ENCODE data around the gene LHX4. TPM values are rescaled to one million over a fixed set of nuclear protein-coding genes. Genes with fewer than 3 reads are reported as not detected.

The LHX4 gene
- total RNA-seq, 4 donors from 2014 or later: 0.48 to 1.2 TPM; not detected in 2

GRCh38 chr1:180221462-180221861 lies 8.6 kb upstream of the LHX4 start:
- no peaks in the 10 kb centered on the region for H3K9me3 ChIP-seq
- TF ChIP-seq CTCF (IDR thresholded peaks at IDR 0.05) (no peak), POLR2A (IDR thresholded peaks at IDR 0.05) (no peak), EP300 (IDR thresholded peaks at IDR 0.05; ENCODE audit: low read depth) (no peak), POLR2AphosphoS5 (IDR thresholded peaks at IDR 0.05) (no peak)
- DNase-seq: no peak
- no peak overlapping the region for H3K27ac ChIP-seq
- H3K4me1 ChIP-seq: no peaks in the 10 kb centered on the region
- 60 to 87% methylated on average over 1 to 6 of the region's 6 CpGs for WGBS, 2 donors (ENCODE audit: low coverage in 1 of 2)
- H3K27me3 ChIP-seq: peaks cover 51% of the 10 kb centered on the region
- intact Hi-C loops (cut with DNase I; ENCODE audit: low total_unique reads) (no loop called here), in situ Hi-C loops (cut with MboI; ENCODE audit: low pct_ligation_motif_present in 1 of 4, low pct_unique_long_range_greater_than_20kb in 1 of 4, low sequenced_read_pairs in 3 of 4) (no loop called here)
- H3K36me3 ChIP-seq: no peaks in the 10 kb centered on the region
- H3K4me3 ChIP-seq: no peak overlapping the region

GRCh38 chr1:180224902-180225301 lies 5.2 kb upstream of the LHX4 start:
- Histone ChIP-seq H3K27ac (no peak overlapping the region), H3K36me3 (no peaks in the 10 kb centered on the region), H3K27me3 (peaks cover 84% of the 10 kb centered on the region), H3K4me3 (no peak overlapping the region), H3K4me1 (peaks cover 6 to 11% (median 9%) of the 10 kb centered on the region in 4 donors), H3K9me3 (no peaks in the 10 kb centered on the region)
- no peak for DNase-seq
- 67 to 82% methylated on average over 5 of the region's 5 CpGs for WGBS, 2 donors (ENCODE audit: low coverage in 1 of 2)
- in situ Hi-C loops (cut with MboI; ENCODE audit: low pct_ligation_motif_present in 1 of 4, low pct_unique_long_range_greater_than_20kb in 1 of 4, low sequenced_read_pairs in 3 of 4): no loop called here
- intact Hi-C loops (cut with DNase I; ENCODE audit: low total_unique reads): no loop called here
- no peak for TF ChIP-seq EP300 (IDR thresholded peaks at IDR 0.05; ENCODE audit: low read depth)
- no peak for TF ChIP-seq POLR2AphosphoS5 (IDR thresholded peaks at IDR 0.05)
- TF ChIP-seq POLR2A (IDR thresholded peaks at IDR 0.05): no peak
- no peak for TF ChIP-seq CTCF (IDR thresholded peaks at IDR 0.05)

- Histone ChIP-seq H3K36me3 (no peaks in the 10 kb centered on the region), H3K9me3 (no peaks in the 10 kb centered on the region), H3K4me1 (peaks cover 11 to 16% (median 14%) of the 10 kb centered on the region in 4 donors), H3K4me3 (no peak overlapping the region), H3K27ac (no peak overlapping the region), H3K27me3 (peaks cover 84% of the 10 kb centered on the region)
- intact Hi-C loops (cut with DNase I; ENCODE audit: low total_unique reads) (no loop called here), in situ Hi-C loops (cut with MboI; ENCODE audit: low pct_ligation_motif_present in 1 of 4, low pct_unique_long_range_greater_than_20kb in 1 of 4, low sequenced_read_pairs in 3 of 4) (no loop called here)
- DNase-seq: no peak
- 35 to 42% methylated on average over 1 to 2 of the region's 2 CpGs for WGBS, 2 donors (ENCODE audit: low coverage in 1 of 2)
- TF ChIP-seq POLR2A (IDR thresholded peaks at IDR 0.05) (no peak), EP300 (IDR thresholded peaks at IDR 0.05; ENCODE audit: low read depth) (no peak), CTCF (IDR thresholded peaks at IDR 0.05) (no peak), POLR2AphosphoS5 (IDR thresholded peaks at IDR 0.05) (no peak)
These were observed 4.7 kb upstream of the LHX4 start for GRCh38 chr1:180225403-180225802.

GRCh38 chr1:180227861-180228647 lies 2.0 kb upstream of the LHX4 start:
- intact Hi-C loops (cut with DNase I; ENCODE audit: low total_unique reads): no loop called here
- Histone ChIP-seq H3K9me3 (no peaks in the 10 kb centered on the region), H3K27ac (no peak overlapping the region), H3K27me3 (peaks cover 100% of the 10 kb centered on the region), H3K4me1 (peaks cover 24 to 35% (median 29%) of the 10 kb centered on the region in 4 donors), H3K4me3 (no peak overlapping the region), H3K36me3 (no peaks in the 10 kb centered on the region)
- TF ChIP-seq POLR2AphosphoS5 (IDR thresholded peaks at IDR 0.05) (no peak), POLR2A (IDR thresholded peaks at IDR 0.05) (no peak), CTCF (IDR thresholded peaks at IDR 0.05) (no peak), EP300 (IDR thresholded peaks at IDR 0.05; ENCODE audit: low read depth) (no peak)
- WGBS, 2 donors (ENCODE audit: low coverage in 1 of 2): 14% methylated on average over 17 of the region's 17 CpGs
- in situ Hi-C loops (cut with MboI; ENCODE audit: low pct_ligation_motif_present in 1 of 4, low pct_unique_long_range_greater_than_20kb in 1 of 4, low sequenced_read_pairs in 3 of 4): no loop called here
- no peak for DNase-seq

Data from transverse colon (tissue), 4 donors.